GM03348 (cell line): ENCODE data around the gene PLVAP.

ENCODE experiments used
- DNase-seq: peaks from one replicate; pipeline ENCODE4 v3.0.0; 2012; ENCODE audit warnings: low spot score

The PLVAP gene

DNA sequence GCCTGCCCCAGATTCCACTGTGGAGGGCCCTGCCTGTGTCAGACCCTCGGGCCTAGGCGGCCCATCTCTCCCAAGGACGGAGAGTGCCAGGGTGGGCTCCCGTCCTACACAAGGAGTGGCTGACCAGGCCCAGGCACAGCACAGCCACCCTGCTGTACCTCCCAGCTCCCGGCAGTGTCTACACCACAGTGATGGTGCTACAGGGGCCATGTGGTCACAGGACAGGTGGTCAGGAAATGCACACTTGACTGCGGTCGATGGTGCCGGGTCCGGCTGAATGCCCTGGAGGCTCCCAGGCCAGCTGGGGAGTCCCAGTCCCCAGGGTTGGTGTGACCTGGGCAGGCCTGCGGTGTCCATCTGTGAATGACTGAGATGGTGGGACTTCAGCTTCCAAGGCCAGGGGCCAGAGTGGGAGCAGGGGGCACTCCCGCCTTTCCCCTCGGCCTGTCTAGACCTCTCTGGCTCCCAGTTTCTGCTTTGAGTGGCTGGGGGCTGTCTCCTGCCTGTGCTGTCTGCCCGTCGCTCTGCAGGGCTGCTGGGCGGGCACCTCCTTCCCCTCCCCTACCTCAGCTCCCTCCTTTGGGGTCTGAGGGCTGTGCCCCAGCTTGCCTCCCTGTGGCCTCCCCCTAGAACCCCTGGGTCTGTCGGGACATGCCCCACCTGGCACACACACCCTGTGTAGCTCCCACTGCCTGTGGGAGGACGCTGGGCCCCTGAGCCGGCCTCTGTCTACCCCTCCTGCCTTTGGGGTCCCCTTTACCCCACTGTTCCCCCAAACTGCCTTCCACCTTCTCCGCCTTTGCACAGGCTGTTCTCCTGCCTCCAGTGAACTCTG is 55.3 kb downstream of the PLVAP start:
- no peak for DNase-seq

- DNase-seq: no peak
Measured at GRCh38 chr19:17320435-17320834, 56.7 kb downstream of the PLVAP start.

DNA sequence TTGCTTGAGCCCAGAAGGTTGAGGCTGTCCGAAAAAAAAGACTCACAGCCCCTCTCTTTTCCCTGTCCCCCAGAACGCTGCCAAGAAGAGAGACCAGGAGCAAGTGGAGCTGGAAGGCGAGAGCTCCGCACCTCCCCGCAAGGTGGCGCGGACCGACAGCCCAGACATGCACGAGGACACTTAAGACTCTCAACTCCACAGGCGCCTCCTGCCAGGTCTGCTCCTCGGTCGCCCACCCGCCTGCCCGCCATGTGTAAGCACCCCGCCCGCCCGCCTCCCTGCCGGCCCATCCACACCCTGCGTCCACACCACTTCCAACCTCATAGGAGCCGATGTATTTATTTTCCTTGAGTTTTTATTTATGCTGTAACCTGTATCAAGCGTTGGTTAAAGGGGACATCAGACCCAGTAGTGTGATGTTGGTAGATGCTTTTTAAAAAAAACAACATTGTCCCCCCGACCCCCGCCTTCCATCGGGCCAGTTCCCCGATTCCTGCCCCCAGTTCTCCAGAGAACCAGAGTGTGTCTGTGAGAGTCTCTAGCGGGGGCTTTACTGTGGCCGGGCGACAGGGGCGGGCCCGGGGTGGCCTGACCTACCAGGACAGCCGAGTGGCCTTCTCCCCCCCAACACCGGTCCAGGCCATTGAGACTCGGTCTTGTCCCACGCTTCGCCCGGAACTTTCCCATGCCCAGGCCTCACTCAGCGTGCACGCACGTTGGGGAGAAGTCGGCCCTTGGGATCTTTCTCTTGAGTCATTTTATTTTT is 57.5 kb downstream of the PLVAP start:
- DNase-seq: no peak

DNA sequence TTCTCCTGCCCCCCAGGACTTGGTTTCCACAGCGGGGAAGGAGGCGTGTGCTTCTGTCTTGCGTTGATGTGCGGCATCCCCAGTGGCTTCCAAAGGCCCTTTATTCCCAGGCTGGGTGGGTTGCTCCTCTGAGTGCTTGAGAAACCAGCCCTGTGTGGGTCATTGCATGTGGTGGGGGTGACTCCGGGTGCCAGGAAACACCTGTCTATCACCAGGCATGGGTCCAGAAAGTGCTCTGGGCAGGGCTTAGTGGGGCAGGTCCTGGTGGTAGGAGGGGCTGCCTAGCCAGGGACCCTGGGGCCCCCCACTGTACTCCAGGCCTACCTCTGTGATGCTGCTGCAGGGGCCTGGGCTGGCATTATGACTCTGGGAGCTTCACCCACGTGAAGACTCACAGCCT is 58.2 kb downstream of the PLVAP start:
- no peak for DNase-seq

GRCh38 chr19:17314007-17314593 is 63.0 kb downstream of the PLVAP start:
- DNase-seq: no peak

- no peak for DNase-seq
Measured at GRCh38 chr19:17312189-17313113, 64.7 kb downstream of the PLVAP start.

- DNase-seq: peak; percentile 40
Measured at GRCh38 chr19:17311455-17312188, 65.5 kb downstream of the PLVAP start.

GRCh38 chr19:17309965-17310461 is 67.1 kb downstream of the PLVAP start:
- DNase-seq: no peak

- DNase-seq: peak; percentile 98
Measured at GRCh38 chr19:17309198-17309964, 67.8 kb downstream of the PLVAP start, which contains the start of gene DDA1. Gene DDA1, plus strand, starts transcription at chr19:17309563. Its CDS starts 92 bp downstream, at chr19:17309655.

- DNase-seq: no peak
Measured at GRCh38 chr19:17307876-17308377, 69.2 kb downstream of the PLVAP start.

DNA sequence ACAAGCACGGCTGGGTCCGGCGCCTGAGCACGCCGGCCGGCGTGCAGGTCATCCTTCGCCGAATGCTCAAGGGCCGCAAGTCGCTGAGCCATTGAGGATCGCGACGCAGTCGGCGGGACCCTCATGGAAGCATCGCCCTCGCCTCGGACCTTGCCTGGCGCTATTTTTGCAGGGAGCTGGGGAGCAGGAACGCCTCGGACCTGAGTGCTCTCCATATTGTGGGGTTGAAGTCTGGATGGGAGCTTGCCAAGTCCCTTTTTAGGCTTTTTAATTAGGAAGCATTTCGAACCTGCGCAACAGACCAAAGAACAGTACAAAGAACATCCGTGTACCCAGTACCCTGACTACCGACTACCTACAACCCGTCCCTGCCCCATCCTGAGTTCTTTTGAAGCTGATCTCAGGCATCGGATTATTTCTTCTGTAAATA is 70.8 kb downstream of the PLVAP start:
- no peak for DNase-seq

- DNase-seq: peak; percentile 91
Measured at GRCh38 chr19:17305517-17306284, 71.4 kb downstream of the PLVAP start, which contains the start of gene MRPL34. Gene MRPL34, plus strand, starts transcription at chr19:17305872. Its CDS starts 21 bp downstream, at chr19:17305893.

DNA sequence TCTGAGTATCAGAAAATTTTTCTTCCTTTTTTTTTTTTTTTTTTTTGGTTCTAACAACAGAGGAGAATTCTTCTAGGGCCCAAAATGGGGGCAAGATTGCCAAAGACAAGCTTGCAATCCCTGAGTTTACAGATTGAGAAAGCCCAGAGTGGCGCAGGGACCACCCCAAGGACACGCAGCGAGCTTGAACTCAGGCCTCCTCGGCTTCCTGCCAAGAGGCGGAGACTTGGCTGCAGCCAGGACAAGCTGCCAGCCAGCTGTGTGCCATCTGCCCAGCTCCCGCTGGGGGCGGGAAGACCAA is 72.0 kb downstream of the PLVAP start:
- DNase-seq: no peak

DNA sequence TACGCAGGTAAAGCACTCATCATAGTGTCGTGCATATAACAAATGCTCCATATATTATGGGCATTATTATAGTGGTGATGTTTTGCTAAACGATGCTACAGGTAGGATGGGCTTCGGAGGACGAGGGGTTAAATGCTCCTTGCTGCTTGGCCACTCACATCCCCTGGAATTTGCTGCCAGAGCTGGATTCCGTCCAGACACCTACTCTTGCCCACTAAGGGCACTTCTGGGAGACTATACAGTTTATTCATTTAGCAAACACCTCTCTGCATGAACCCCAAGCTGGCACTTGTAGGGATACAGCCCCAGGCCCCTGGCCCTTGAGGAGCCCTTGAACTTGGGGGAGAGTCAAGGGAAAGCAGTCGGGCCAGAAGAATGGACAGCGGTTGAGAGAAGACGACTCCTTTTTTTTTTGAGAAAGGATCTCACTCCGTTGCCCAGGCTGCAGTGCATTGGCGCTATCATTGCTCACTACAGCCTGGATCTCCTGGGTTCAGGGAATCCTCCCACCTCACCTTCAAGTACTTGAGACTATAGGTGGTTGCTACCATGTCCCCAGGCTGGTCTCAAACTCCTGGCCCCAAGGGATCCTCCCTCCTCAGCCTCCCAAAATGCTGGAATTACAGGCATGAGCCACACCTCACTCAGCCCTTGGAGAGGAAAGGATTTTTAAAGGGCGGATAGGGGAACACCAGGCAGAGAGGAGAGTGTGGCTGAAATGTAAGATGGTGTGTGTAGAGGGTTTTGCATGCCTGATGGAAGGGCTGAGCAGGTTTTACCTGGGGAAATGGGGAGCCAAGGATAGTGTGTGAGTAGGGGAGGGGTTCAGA is 72.5 kb downstream of the PLVAP start:
- DNase-seq: no peak

DNA sequence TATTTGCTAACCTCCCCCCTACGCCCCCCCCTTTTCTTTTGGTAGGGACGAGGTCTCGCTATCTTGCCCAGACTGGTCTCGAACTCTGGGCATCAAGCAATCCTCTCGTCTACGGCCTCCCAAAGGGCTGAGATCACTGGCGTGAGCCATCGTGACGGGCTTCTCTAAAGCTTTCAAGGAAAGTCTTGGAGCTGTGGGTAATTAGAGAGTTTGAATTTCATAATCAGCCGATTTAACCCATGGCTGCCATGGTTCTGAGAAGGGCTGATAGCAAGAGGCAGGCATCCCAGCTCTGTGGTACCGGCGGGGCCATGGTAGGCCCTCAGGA is 73.2 kb downstream of the PLVAP start:
- DNase-seq: no peak

DNA sequence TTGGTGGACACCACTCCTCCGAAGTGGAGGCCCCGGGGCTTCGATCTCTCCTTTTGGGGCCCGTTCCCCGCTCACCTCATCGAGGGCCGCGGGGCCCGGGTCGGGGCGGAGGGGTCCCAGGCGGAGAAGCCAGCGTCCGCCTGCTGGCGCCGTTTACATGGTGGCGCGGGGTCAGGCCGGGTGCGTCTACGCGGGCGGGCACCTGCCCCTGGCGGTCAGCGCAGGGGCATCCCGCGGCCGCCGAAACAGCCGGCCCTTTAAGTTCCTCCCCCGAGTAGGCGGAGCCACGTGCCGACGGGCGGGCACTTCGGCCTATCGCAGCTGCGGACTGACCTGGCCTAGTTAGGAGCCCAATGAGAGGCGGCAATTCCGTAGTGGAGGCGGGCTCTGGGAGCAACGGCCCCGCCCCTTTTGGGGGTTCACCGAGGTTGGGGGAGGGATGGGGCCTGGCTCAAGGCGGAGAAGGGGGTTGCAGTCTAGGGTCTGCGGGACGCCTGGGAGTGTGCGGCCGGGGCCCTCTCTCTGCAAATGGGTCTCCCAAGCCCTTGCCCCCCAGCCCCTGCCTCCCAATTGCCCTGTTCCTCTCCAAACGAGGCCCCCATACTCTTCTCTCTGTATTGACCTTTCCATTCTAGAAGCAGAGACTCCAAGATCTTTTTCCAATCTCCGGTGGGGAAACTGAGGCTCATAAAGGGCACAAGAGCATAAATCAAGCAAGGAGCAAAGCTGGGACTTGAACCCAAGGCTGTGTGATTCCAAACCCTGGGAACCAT is 73.8 kb downstream of the PLVAP start, which contains the start of gene ABHD8:
TSS of gene ABHD8 (minus strand) at position 259 of the 773 bp plus-strand sequence. CDS start 1,809 bp downstream, outside the sequence.
- DNase-seq: peak; percentile 98
